Hindlimb muscle (tissue), 1 donor: Measurements from ENCODE around the gene TSPYL4. TPM values are rescaled to one million over a fixed set of nuclear protein-coding genes. Genes with fewer than 3 reads are reported as not detected.

ENCODE experiments used
- DNase-seq: peaks from one replicate; pipeline ENCODE4 v3.0.0-alpha.2; 2013
- polyA plus RNA-seq: library from polyadenylated mRNA; unstranded; fragments of 120-200 nt; gene quantifications from one replicate; pipeline ENCODE4 v1.2.1, GENCODE V29; 2013; ENCODE audit not compliant: insufficient read length

TSPYL4 gene
- polyA plus RNA-seq, 1 donor, result 16.3 TPM

DNA sequence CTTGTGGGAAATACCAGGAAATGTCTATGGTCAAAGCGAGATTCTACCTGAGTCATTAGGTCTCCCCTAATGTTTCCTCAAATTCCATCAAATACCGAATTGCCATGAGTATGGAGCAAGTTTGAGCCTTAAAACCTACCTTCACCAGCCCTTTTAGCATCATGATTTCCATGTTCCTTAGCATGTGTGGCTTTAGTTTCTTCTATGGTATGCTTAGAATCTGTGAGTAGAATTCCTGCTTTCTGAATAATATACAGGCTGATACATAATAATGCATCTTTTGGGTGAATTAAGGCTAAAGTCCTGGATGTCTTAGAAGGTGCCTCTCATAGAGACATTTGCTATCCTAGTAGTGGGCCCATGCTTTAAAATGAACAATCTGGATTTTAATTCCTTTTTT is 32.0 kb downstream of the TSPYL4 start:
- DNase-seq, result no peak

DNA sequence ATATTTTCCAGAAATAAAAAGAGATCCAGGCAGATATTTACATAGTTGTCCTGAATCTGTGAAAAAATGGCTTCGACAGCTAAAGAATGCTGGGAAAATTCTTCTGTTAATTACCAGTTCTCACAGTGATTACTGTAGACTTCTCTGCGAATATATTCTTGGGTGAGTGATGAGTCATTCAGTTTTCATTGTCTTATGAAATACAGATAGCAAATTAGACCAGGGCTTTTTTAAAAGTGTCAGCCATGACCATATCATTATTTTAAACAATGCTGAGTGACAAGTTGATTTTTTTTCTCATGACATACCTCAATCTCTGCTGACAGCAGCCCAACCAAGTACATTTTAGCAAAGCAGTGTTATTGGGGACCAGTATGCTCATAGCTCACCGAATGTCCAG is 32.8 kb downstream of the TSPYL4 start:
- DNase-seq, result no peak

DNA sequence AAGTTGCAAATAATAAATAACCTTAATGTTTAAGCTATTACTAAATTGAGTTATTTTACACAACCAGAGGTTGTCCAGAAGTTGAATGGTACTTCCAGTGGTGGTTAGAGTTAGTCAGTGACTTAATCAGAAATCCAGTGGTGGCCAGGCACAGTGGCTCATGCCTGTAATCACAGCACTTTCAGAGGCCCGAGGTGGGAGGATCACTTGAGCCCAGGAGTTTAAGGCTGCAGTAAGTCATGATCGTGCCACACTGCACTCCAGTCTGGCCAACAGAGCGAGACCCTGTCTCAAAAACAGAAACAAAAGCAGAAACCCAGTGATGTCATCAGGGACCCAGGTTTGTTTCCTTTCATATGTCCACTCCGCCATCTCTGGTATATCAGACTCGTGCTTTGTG is 35.0 kb downstream of the TSPYL4 start:
- no peak for DNase-seq

DNA sequence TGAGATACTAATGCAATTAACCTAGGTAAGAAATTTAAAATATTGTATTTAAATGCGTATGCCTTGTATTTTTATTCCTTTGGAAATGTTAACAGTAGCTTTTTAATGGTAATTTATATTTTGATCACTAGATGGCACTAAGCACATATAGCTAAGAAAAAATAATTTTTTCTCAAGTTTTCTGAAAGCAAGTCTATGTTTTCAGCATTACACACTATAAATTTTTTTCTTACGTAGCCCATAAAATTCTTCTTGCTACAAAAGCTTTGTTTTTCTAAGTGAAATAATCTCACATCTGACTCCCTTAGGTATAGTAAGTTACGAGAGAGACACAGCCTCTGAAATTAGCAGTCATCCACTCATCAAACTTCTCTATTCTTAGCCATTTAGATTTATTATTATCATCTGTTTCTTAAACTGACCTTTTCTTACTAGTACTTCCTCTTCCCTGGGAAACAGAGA is 35.7 kb downstream of the TSPYL4 start:
- DNase-seq, result no peak

DNA sequence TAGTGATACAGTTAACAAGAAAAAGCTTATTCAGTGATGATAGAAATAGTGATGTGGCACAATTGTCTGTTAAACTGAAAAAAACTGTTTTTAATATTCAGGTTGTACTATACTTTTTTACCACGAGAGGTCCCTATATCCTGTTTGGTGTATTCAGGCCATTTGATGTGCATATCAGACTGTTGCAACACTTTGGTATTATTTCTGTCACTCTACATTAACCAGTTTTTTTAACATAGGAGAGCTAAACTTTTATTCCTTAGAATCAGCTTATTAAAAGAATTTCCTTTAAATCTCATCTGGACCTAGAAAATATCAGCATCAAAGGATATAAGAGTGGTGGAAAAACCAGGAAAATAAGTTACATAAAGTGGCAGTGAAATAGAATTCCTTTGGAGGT is 36.8 kb downstream of the TSPYL4 start:
- DNase-seq, result peak; percentile 45

DNA sequence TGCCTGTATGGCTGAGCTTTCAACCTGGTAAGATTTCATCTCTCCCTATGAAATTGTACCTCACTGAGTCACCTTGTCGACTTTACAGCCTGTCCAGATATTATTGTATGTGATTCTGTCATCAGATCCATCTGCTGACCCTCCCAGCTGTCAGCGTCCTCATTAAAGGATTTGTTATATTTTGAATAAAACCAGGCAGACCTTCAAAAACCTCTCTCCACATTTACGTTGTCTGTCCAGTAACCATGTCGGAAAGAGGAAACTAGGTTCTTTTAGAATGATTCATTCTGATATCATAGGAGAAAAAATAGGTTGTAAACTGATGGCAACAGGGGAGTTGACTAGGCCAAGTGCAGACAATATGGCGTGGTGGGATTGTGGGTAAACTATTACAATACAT is 38.5 kb downstream of the TSPYL4 start:
- DNase-seq, result no peak

DNA sequence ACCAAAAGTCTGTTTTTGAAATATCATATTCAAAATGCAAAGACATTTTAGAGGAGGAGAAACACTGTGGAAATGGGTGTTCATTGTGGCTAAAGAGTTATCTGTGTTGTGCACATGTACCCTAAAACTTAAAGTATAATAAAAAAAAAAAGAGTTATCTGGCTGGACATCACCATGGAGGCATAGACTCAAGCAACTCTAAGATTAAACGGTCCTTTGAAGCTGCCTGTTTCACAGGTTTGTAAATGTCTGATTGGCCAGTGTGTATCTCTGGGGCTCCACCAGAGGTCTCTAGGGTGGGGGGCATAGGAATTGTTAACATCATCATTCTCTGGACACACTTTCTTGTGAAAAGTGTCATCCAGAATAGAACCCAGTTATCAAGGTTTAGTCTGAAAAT is 39.2 kb downstream of the TSPYL4 start:
- no peak for DNase-seq

DNA sequence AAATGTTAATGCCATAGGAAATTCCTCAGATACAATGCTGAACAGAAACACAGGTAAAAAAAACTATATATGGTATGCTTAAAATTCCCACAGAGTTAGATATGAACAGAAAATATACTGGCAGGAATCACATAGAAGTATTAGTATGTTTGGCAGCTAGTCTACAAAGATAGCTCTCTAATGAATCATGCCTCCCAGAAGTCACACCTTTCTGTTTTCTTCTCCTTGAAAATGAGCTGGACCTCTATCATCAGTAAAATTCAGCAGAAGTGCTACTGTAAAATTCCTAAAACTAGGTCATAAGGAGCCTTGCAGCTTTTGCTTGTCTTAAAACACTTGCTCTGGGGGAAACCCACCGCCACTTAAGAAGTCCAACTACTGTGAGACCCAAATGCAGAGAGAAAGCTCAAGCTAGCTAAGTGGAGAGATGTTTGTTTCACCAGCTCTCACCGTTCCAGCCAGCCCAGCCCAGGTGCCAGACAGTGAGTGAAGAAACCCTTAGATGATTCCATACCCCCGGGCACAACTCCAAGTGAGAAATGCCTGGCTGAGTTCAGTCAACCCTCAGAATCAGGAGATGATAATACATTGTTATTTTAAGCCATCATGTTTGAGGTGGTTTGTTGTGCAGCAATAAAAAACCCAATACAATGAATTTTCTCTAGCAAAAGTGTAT is 43.0 kb downstream of the TSPYL4 start:
- DNase-seq, result no peak

DNA sequence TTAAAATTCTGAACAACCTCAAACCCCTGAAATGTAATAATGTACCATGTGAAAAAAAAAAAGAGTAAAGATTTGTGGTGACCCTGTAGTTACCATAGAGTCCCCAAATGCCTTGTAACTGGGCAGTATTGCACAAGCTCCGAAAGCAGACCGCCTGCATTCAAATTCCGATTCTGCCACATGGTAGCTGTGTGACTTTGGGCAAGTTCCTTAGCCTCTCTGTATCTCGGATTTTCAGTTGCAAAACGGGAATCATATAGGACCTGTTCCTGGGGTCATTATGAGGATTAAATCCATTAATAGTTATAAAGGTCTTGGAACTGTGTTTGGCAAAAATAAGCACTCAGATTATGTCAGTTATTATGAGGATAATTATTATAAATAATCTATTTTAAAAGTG is 43.6 kb downstream of the TSPYL4 start:
- no peak for DNase-seq

DNA sequence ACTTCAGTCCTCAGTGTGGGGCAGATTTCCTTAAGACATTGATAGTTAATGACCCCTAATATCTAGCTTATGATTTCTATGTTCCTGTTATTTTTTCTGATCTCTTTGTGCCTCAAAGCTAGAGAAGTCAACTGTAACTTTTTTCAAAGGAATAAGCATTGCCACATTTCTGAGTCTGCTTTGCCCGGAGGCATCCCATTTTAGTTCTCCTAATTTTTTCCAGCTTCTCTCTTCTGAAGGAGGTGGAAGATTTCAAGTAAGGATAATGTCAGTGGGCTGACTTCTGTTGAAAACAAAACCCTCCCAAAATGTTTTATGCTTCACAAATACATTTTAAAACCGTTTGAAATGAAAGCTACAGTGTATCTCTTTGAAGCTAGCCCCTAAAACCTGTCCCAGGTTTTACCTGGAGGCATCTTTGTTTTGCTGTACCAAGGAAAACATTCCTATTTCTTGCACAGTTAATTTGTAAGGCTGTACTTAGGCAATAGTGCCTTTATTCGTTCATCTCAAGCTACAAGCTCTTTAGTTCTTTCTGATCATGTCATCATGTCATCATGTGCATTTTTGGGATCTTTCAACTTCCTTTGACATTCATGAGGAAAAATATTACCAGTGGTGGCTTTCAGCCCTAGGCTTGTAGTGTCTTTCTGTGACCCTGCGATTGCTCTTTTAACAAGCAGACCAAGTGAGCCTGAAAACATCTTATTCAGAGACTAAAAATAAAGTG is 45.7 kb downstream of the TSPYL4 start:
- DNase-seq, result no peak

DNA sequence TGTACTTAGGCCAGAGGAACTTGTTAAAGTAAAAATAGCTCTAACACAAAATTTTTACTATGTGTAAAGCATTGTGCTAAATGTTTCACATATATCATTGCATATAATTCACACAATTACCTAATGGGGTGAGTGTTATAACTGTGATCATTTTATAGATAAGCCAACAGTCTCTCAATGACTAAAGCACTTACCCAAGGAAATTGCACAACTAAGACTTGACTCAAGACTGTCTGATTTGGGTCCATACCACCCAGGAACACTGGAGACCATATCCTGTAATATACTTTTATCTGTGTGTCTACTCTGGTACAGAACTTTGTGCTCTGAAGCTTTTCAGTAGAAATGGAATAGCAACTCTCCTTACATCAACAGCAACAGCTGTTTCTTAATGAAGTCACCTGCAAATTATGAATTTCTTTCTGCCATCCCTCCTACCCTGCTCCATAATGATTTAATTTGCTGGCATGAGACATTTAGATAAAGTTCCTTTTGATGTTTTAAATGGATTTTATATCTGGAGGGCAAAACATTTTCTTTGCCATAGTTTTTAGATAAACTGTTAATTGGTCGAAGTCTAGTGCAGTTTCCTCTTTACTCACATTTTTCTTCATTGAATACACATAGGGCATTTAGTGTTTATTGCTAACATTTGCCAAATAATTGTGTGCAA is 47.5 kb downstream of the TSPYL4 start:
- DNase-seq, result no peak

DNA sequence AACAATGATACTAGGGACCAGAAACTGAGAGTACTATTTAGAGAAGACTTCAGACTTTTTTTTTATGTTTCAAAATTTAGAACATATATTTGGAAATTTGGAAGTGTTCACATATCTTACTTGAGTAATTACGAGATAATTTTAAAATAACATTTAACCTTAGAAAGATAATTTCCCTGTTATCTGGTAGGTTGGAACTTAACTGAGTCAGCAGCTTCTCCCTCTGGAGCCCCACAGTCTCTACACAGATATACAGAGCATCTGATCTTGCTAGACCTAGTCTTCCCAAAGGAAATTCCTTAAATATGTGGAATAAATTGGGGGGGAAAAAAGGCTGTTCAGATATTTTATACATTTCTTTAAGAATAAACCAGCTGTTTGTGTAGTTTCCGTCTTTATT is 48.6 kb downstream of the TSPYL4 start:
- DNase-seq, result no peak

DNA sequence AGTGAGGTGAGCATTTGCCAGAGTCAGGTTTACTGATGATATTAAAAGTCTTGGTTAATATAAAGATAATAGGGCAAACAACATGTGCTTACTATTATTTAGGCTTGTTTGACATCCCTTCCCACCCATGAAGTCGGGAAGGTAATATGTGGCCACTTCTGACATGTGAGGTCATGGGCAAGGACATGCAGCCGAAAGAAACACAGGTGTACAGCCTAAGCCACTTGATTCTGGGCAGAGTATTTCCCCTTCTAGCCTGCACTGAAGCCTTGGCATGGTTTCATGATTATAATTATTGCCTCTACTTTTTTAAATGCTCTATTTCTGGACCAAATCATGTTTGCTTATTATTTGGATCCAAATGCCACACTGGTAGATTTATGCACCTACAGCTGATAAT is 52.3 kb downstream of the TSPYL4 start:
- DNase-seq, result no peak

DNA sequence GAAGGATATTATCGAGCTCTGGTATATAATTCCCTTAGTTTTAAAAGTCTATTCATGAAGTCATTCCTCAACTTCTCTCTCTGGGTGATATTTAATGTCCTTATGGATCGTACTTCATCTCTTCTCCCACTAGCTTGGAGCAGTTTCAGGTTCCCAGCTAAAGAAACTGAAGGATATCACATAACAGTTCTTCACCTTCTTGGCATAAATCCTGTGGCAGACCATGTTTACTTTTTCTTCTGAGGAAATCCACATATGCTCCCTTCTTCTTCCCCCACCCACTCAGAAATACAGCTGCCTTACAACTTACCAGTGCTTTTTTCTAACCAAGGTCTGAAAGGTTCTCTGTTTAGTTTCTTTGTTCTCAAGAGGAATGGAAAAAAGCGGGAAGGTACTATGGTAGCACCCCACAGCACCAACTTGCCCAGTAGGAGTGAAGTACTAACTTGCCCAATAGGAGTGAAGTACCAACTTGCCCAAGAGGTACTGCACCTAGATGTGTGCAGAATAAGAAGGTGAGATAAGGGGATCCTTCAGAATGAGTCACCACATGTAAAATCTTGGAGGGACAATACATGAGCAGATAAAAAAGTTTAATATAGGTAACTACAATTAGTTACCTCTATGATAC is 53.1 kb downstream of the TSPYL4 start:
- DNase-seq, result no peak

Other genes starting within 250 kb of the TSPYL4 start
- 0.32 TPM for gene FRK, start 193.2 kb downstream of the TSPYL4 start, polyA plus RNA-seq
- gene NT5DC1, start 153.2 kb downstream of the TSPYL4 start, polyA plus RNA-seq, result 25.7 TPM
- 0.18 TPM for gene COL10A1, start 127.9 kb downstream of the TSPYL4 start, polyA plus RNA-seq
- 63.6 TPM for gene TSPYL1, start 25.9 kb upstream of the TSPYL4 start, polyA plus RNA-seq
- gene DSE, start 116.9 kb upstream of the TSPYL4 start, polyA plus RNA-seq, result 28.9 TPM
- gene CALHM6, start 207.3 kb upstream of the TSPYL4 start, polyA plus RNA-seq, result 3.8 TPM